ENCODE measurements around the gene GNAI1. TPM values are rescaled to one million over a fixed set of nuclear protein-coding genes. Genes with fewer than 3 reads are reported as not detected.

The GNAI1 gene
- total and polyA plus RNA-seq, 5 donors from 2014 or later: 0.27 to 1.6 (median 1.1) TPM; not detected in 1

DNA sequence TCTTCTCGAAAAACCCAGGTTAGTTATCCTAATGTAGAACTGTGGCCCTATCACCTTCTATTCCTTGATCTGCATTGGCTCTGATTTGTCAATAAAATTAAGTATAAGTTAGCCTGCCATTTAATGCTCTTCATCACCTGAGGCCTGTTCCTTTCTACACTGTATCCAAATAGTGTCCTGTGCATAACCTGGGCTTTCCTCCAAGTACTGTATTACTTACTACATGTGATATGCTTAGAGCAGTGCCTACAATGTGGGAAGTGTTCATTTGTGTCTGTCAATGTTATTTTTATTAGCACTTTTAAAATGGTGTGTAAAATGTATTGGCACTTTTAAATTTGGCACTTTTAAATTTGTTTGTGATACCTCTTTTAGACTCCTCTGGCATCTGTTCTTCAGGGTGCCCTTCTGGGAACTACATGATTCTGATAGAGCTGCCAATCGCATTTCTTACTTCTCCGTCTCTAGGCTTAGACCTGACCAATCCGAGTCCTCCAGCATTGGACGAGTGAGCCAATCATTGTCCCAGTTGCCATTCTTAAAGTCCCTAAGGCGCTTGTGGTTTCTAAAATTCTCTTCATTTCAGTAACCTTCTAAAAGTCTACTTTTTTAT lies 85.5 kb downstream of the GNAI1 start:
- peaks cover 0 to 3% (median 0%) of the 10 kb centered on the region in 7 donors for H3K9me3 Mint-ChIP-seq
- H3K36me3 ChIP-seq (ENCODE audit: control insufficient read depth, insufficient read depth, low read length): no peaks in the 10 kb centered on the region
- H3K4me1 ChIP-seq (ENCODE audit: control insufficient read depth, insufficient read depth, low read length, poor library complexity, severe bottlenecking): no peaks in the 10 kb centered on the region
- H3K27ac ChIP-seq (ENCODE audit: insufficient read depth, low read length, poor library complexity, severe bottlenecking): no peak overlapping the region
- ATAC-seq (ENCODE audit: low read depth in 2 of 2): no peak
- no peak for DNase-seq
- no peaks in the 10 kb centered on the region for H3K27me3 Mint-ChIP-seq
- no peaks in the 10 kb centered on the region for H3K4me1 Mint-ChIP-seq
- H3K9me3 ChIP-seq (ENCODE audit: control insufficient read depth in 2 of 2, low read length in 2 of 2): no peaks in the 10 kb centered on the region
- no peaks in the 10 kb centered on the region for H3K27me3 ChIP-seq (ENCODE audit: control insufficient read depth, insufficient read depth, low read length)
- H3K4me3 ChIP-seq (ENCODE audit: low read depth, low read length): no peak overlapping the region
- H3K27ac Mint-ChIP-seq: no peak overlapping the region
- H3K4me3 Mint-ChIP-seq: no peak overlapping the region
- H3K36me3 Mint-ChIP-seq: no peaks in the 10 kb centered on the region

DNA sequence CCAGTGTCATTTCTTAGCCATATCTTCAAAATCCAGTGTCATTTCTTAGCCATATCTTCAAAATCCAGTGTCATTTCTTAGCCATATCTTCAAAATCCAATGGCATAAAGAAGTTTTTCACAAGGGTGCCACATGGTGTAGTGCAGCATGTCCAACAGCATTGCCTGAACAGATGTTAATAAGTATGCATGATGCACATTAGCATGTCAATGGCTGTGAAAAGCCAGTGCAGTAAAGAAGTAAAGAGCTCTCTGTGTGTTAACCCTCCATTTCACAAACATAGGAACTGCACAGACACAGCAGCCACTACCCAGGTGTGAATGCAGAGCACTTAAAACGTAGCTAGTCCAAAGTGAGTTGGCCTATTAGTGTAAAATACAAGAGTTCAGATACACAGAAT lies 89.8 kb downstream of the GNAI1 start:
- Mint-ChIP-seq H3K27ac (no peak overlapping the region), H3K4me1 (no peaks in the 10 kb centered on the region), H3K4me3 (no peak overlapping the region), H3K36me3 (no peaks in the 10 kb centered on the region), H3K9me3 (peaks cover 0 to 3% (median 0%) of the 10 kb centered on the region in 7 donors), H3K27me3 (no peaks in the 10 kb centered on the region)
- Histone ChIP-seq H3K27ac (ENCODE audit: insufficient read depth, low read length, poor library complexity, severe bottlenecking) (no peak overlapping the region), H3K4me3 (ENCODE audit: low read depth, low read length) (no peak overlapping the region), H3K9me3 (ENCODE audit: control insufficient read depth in 2 of 2, low read length in 2 of 2) (no peaks in the 10 kb centered on the region), H3K4me1 (ENCODE audit: control insufficient read depth, insufficient read depth, low read length, poor library complexity, severe bottlenecking) (no peaks in the 10 kb centered on the region), H3K27me3 (ENCODE audit: control insufficient read depth, insufficient read depth, low read length) (no peaks in the 10 kb centered on the region), H3K36me3 (ENCODE audit: control insufficient read depth, insufficient read depth, low read length) (no peaks in the 10 kb centered on the region)
- ATAC-seq (ENCODE audit: low read depth in 2 of 2): no peak
- no peak for DNase-seq

DNA sequence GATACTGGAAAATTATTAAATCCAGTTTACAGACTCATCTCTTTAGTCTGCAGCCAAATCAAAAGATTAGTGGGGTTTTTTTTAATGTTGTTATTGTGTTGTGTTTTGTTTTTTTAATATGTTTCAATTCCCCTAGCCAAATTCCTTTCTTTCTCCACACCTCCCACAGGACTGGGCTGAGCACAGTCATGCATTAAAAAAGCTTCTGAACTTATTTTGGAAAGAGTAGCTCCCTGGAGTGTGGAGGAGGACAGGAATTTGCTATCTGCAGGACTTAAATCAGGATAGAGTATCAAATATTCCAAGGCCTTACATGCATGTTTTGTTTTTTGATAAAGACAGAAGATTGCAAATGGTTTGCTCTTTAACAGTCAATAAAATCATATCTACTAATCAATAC lies 90.7 kb downstream of the GNAI1 start:
- H3K27me3 ChIP-seq (ENCODE audit: control insufficient read depth, insufficient read depth, low read length): no peaks in the 10 kb centered on the region
- DNase-seq (no peak), ATAC-seq (ENCODE audit: low read depth in 2 of 2) (no peak)
- no peak overlapping the region for H3K4me3 ChIP-seq (ENCODE audit: low read depth, low read length)
- Mint-ChIP-seq H3K4me1 (no peaks in the 10 kb centered on the region), H3K36me3 (no peaks in the 10 kb centered on the region), H3K9me3 (peaks cover 0 to 5% (median 0%) of the 10 kb centered on the region in 7 donors), H3K27me3 (no peaks in the 10 kb centered on the region), H3K27ac (no peak overlapping the region), H3K4me3 (no peak overlapping the region)
- no peak overlapping the region for H3K27ac ChIP-seq (ENCODE audit: insufficient read depth, low read length, poor library complexity, severe bottlenecking)
- H3K9me3 ChIP-seq (ENCODE audit: control insufficient read depth in 2 of 2, low read length in 2 of 2): no peaks in the 10 kb centered on the region
- no peaks in the 10 kb centered on the region for H3K36me3 ChIP-seq (ENCODE audit: control insufficient read depth, insufficient read depth, low read length)
- no peaks in the 10 kb centered on the region for H3K4me1 ChIP-seq (ENCODE audit: control insufficient read depth, insufficient read depth, low read length, poor library complexity, severe bottlenecking)

DNA sequence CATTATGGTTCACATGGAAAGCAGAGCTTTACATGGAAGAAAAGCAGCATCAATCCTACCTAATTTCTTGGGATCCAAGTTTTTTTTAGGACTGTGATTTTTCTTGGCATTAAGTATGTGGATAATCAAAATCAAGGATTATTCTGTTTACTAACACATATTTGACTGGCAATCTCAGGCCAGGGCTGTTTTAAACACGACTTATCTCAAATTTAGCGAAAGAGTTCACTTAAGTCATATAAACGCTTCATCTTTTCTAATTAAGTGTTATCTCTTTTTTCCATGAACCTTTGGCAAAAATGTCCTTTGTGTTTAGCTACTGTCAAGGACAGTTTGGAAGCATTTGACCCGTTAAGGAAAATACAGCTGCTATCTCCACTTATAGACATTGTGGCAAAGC lies 92.0 kb downstream of the GNAI1 start:
- Mint-ChIP-seq H3K4me1 (no peaks in the 10 kb centered on the region), H3K27me3 (no peaks in the 10 kb centered on the region), H3K36me3 (no peaks in the 10 kb centered on the region), H3K9me3 (peaks cover 0 to 5% (median 0%) of the 10 kb centered on the region in 7 donors), H3K4me3 (no peak overlapping the region), H3K27ac (no peak overlapping the region)
- no peak for DNase-seq
- Histone ChIP-seq H3K27ac (ENCODE audit: insufficient read depth, low read length, poor library complexity, severe bottlenecking) (no peak overlapping the region), H3K4me3 (ENCODE audit: low read depth, low read length) (no peak overlapping the region), H3K36me3 (ENCODE audit: control insufficient read depth, insufficient read depth, low read length) (no peaks in the 10 kb centered on the region), H3K27me3 (ENCODE audit: control insufficient read depth, insufficient read depth, low read length) (no peaks in the 10 kb centered on the region), H3K9me3 (ENCODE audit: control insufficient read depth in 2 of 2, low read length in 2 of 2) (no peaks in the 10 kb centered on the region), H3K4me1 (ENCODE audit: control insufficient read depth, insufficient read depth, low read length, poor library complexity, severe bottlenecking) (no peaks in the 10 kb centered on the region)
- ATAC-seq (ENCODE audit: low read depth in 2 of 2): no peak

DNA sequence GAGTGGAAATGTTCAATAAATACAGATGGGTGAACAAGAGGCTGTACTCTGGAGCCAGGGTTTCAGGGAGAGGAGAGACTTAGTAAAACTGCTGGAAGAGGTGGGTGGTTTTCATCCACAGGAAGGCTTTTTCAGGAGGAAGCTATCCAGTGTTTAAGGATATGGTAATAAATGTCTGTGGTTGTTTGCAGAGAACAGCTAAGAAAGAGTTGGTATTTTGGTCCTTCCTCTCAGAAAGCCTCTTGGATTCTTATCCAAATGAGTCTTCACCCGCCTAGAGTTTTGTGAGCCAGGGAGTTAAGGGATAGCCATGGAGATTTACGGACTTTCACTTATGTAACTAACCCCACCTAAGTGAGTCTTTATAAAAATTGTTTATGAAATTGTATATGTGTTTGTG lies 95.7 kb downstream of the GNAI1 start:
- no peak for ATAC-seq (ENCODE audit: low read depth in 2 of 2)
- Mint-ChIP-seq H3K4me1 (no peaks in the 10 kb centered on the region), H3K9me3 (peaks cover 0 to 10% (median 0%) of the 10 kb centered on the region in 7 donors), H3K27me3 (no peaks in the 10 kb centered on the region), H3K27ac (no peak overlapping the region), H3K36me3 (no peaks in the 10 kb centered on the region), H3K4me3 (no peak overlapping the region)
- DNase-seq: no peak
- H3K27ac ChIP-seq (ENCODE audit: insufficient read depth, low read length, poor library complexity, severe bottlenecking): no peak overlapping the region
- no peak overlapping the region for H3K4me3 ChIP-seq (ENCODE audit: low read depth, low read length)
- H3K36me3 ChIP-seq (ENCODE audit: control insufficient read depth, insufficient read depth, low read length): no peaks in the 10 kb centered on the region
- H3K27me3 ChIP-seq (ENCODE audit: control insufficient read depth, insufficient read depth, low read length): no peaks in the 10 kb centered on the region
- no peaks in the 10 kb centered on the region for H3K9me3 ChIP-seq (ENCODE audit: control insufficient read depth in 2 of 2, low read length in 2 of 2)
- no peaks in the 10 kb centered on the region for H3K4me1 ChIP-seq (ENCODE audit: control insufficient read depth, insufficient read depth, low read length, poor library complexity, severe bottlenecking)

DNA sequence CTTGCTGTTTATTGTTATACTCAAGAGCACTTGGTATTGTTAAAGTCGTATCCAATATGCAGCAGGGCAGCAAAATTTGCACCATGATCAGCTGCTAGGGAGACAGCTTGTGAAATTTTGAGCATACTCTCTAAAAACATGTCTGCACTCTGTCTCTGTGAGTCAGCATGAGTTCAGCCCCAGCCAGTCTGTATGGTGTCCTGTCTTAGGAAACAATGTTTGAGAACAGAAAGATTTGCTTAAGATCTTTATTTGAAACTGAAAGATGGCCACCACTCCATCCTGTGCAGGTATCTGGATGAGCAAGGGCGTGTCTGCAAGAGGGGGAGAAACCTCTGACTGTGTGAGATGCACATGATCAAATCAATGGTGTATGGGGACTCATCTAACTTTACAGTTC lies 97.1 kb downstream of the GNAI1 start:
- Histone ChIP-seq H3K27me3 (ENCODE audit: control insufficient read depth, insufficient read depth, low read length) (no peaks in the 10 kb centered on the region), H3K9me3 (ENCODE audit: control insufficient read depth in 2 of 2, low read length in 2 of 2) (peaks cover 0 to 3% of the 10 kb centered on the region in 2 experiments), H3K4me1 (ENCODE audit: control insufficient read depth, insufficient read depth, low read length, poor library complexity, severe bottlenecking) (no peaks in the 10 kb centered on the region), H3K4me3 (ENCODE audit: low read depth, low read length) (no peak overlapping the region), H3K36me3 (ENCODE audit: control insufficient read depth, insufficient read depth, low read length) (no peaks in the 10 kb centered on the region), H3K27ac (ENCODE audit: insufficient read depth, low read length, poor library complexity, severe bottlenecking) (no peak overlapping the region)
- no peak overlapping the region for H3K27ac Mint-ChIP-seq
- no peak for ATAC-seq (ENCODE audit: low read depth in 2 of 2)
- no peaks in the 10 kb centered on the region for H3K36me3 Mint-ChIP-seq
- DNase-seq: no peak
- no peaks in the 10 kb centered on the region for H3K27me3 Mint-ChIP-seq
- no peaks in the 10 kb centered on the region for H3K4me1 Mint-ChIP-seq
- H3K9me3 Mint-ChIP-seq: peaks cover 0 to 9% (median 4%) of the 10 kb centered on the region in 7 donors
- H3K4me3 Mint-ChIP-seq: no peak overlapping the region

DNA sequence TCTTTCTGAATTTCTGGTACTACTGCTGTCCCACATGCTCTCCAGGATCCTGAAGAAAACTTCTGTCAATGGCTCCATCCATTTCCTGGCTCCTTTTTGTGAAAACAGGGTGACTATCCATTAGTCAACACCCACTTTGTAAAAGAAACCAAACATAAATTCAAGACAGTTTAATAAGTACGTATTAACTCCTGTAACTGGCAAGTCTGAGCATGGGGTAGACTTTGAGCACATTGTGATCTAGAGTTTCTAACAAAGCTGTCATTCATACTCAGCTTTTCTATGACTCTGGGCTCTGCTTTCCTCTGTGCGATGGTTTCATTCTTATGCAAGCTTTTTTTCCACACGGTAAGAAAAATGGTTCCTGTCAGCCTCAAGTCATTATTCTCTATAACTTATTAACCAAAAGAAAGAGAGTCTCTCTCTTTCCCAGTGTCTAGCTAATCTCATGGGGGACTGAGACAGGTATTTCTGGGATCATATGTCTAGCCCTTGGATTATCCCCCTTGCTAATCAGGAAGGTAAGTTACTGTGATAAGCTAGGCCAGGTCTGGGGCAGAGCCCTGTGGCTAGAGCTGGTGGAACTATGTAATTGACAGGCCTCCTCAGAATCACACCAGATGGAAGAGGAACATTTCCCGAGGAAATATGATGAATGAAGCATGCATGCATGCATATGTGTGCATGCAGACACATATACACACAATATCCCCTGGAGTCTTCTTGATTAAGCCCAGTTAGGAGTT lies 98.5 kb downstream of the GNAI1 start:
- peaks cover 0 to 3% of the 10 kb centered on the region in 2 experiments for H3K9me3 ChIP-seq (ENCODE audit: control insufficient read depth in 2 of 2, low read length in 2 of 2)

DNA sequence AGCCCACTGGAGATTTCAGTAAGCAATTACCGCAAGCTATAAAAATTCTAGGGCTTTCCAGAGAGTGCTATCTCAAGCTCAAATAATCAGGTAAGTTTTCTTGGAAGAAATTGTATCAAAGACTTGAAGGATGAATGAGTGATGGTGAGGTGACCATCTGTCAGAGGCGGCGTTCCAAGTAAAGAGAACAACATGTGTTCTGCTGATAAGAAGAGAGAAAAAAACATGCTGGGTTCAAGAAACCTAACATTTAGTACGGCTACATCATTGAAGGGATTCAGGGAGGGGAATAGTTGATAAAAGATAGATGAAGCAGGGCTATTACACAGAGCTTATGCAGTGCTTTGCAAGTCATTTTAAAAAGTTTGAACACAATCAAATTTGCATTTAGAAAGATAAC lies 100.7 kb downstream of the GNAI1 start:
- Mint-ChIP-seq H3K4me3 (no peak overlapping the region), H3K4me1 (no peaks in the 10 kb centered on the region), H3K36me3 (no peaks in the 10 kb centered on the region), H3K27ac (no peak overlapping the region), H3K9me3 (peaks cover 2 to 10% (median 4%) of the 10 kb centered on the region in 7 donors), H3K27me3 (no peaks in the 10 kb centered on the region)
- Histone ChIP-seq H3K9me3 (ENCODE audit: control insufficient read depth in 2 of 2, low read length in 2 of 2) (peaks cover 0 to 3% of the 10 kb centered on the region in 2 experiments), H3K4me1 (ENCODE audit: control insufficient read depth, insufficient read depth, low read length, poor library complexity, severe bottlenecking) (no peaks in the 10 kb centered on the region), H3K4me3 (ENCODE audit: low read depth, low read length) (no peak overlapping the region), H3K27ac (ENCODE audit: insufficient read depth, low read length, poor library complexity, severe bottlenecking) (no peak overlapping the region), H3K36me3 (ENCODE audit: control insufficient read depth, insufficient read depth, low read length) (no peaks in the 10 kb centered on the region), H3K27me3 (ENCODE audit: control insufficient read depth, insufficient read depth, low read length) (no peaks in the 10 kb centered on the region)
- DNase-seq: no peak
- ATAC-seq (ENCODE audit: low read depth in 2 of 2): no peak

More for the DNA sequence above, 98.5 kb downstream of the GNAI1 start:
- Mint-ChIP-seq H3K4me1 (no peaks in the 10 kb centered on the region), H3K27me3 (no peaks in the 10 kb centered on the region), H3K9me3 (peaks cover 2 to 10% (median 4%) of the 10 kb centered on the region in 7 donors), H3K27ac (no peak overlapping the region), H3K36me3 (no peaks in the 10 kb centered on the region), H3K4me3 (no peak overlapping the region)
- Histone ChIP-seq H3K27ac (ENCODE audit: insufficient read depth, low read length, poor library complexity, severe bottlenecking) (no peak overlapping the region), H3K27me3 (ENCODE audit: control insufficient read depth, insufficient read depth, low read length) (no peaks in the 10 kb centered on the region), H3K4me1 (ENCODE audit: control insufficient read depth, insufficient read depth, low read length, poor library complexity, severe bottlenecking) (no peaks in the 10 kb centered on the region), H3K4me3 (ENCODE audit: low read depth, low read length) (no peak overlapping the region), H3K36me3 (ENCODE audit: control insufficient read depth, insufficient read depth, low read length) (no peaks in the 10 kb centered on the region)
- ATAC-seq (ENCODE audit: low read depth in 2 of 2): no peak
- DNase-seq: no peak
